Activated CD8-positive, alpha-beta memory T cell treated with anti-CD3 and anti-CD28 coated beads for 36 hours (primary cell): Measurements from ENCODE around the gene KPNA6. TPM values are rescaled to one million over a fixed set of nuclear protein-coding genes. Genes with fewer than 3 reads are reported as not detected.

Source experiments
- CTCF ChIA-PET: fragments of 350-600 bp; sonication (Branson Sonifier 250); formaldehyde crosslinking; loops from one replicate; lab custom pipeline; 2021; ENCODE audit warnings: antibody characterized with exemption; lab: Charles Lee
- POLR2A ChIA-PET: fragments of 350-600 bp; sonication (Branson Sonifier 250); formaldehyde crosslinking; loops from one replicate; lab custom pipeline; 2021; ENCODE audit warnings: antibody characterized with exemption; lab: Charles Lee
- total RNA-seq, 2 experiments: library from RNA; stranded (reverse); gene quantifications; one replicate each; pipeline ENCODE4 v1.2.3, GENCODE V29; 2021

The KPNA6 gene
- total RNA-seq, 2 experiments from 2014 or later: 89.6 to 97.1 TPM

DNA sequence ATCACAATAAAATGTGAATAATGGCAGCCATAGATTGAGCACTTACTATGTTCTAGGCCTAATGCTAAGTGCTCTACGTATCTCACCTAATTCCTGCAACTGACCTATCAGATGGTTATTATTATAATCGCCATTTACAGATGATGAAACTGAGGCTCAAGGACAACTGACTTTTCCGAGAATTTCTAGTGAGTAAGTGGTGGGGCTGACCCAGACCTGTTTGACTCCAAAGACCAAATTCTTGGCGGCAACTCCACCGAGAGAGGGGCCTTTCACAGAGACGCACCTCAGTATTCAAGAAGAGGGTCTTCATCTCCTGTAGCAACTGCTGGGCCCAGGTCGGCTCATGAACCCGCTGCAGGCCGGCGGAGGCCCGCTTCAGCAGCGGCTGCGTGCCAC lies 113.7 kb downstream of the KPNA6 start:
- CTCF ChIA-PET: no interaction called here
- POLR2A ChIA-PET: no interaction called here

DNA sequence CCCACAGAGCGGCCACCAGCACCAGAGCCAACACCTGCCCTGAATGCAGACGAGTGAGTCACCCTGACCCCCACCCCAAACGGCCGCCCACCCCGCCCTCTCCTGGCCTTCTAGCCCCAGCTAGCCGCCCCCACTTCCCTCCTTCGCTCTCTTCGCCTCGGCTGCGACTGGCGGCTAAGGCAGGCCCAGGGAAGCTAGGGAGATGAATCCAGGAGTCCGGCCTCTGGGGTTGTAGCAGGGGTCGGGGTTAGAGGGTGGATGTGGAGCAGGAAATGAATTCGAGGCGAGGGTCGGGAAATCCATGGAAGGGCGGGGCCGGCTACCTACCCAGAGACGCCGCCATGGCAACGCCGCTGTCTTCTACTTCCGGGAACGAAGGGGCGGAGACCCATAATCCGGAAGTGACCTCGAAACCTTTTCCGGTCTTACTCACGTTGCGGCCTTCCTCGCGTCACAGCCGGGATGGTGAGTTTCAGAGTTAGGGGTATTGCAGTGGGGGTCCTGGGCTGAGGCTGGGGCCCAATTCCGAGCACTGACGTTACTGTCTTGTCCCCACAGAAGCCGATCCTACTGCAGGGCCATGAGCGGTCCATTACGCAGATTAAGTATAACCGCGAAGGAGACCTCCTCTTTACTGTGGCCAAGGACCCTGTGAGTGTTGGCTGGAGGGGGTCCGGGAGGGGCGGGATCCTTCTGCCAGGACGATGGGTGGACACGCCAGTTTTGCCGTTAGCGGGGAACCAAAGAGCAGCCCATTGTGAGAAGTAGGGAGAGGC lies 114.3 kb downstream of the KPNA6 start, which contains the start of the genes EIF3I and TMEM234:
EIF3I (plus strand) TSS at position 428 of the 776 bp plus-strand sequence; CDS start at position 463, 35 bp downstream.
TMEM234 (minus strand) TSS at position 374 of the 776 bp plus-strand sequence; CDS start at position 343, 31 bp downstream.
- ChIA-PET CTCF (interaction anchor here (1.8 kb wide), 1 partner anchor 25 kb away, joined by 4 read pairs; the partner anchor contains the start of gene FAM167B), POLR2A (interaction anchor here (1.1 kb wide), 1 partner anchor 17 kb away, joined by 3 read pairs; the partner anchor contains the start of gene IQCC)

DNA sequence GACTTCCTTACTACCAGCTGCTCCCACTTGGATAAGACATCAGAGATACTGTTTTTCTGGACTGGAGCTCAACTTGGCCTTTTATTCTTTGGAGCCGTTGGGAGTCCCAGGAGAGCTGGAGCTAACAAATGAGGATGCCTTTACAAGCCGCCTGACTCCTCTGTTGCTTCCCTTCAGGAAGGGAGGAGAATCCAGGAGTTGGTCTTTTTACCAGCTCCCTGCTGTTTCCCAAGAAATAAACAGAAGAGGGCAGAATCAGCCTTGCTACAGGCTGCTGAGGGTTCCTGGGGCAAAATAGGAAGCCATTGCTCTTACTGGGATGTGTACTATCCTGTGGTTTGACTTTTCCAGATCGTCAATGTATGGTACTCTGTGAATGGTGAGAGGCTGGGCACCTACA lies 115.8 kb downstream of the KPNA6 start:
- ChIA-PET CTCF (interaction anchor here (1.1 to 2.2 kb wide), 3 partner anchors 8 to 27 kb away, joined by 4 to 5 read pairs (median 4); partner anchors contain the start of gene FAM167B), POLR2A (interaction anchor here (1.1 kb wide), 2 partner anchors 18 to 25 kb away, joined by 3 to 7 read pairs; partner anchors contain the start of gene IQCC)

DNA sequence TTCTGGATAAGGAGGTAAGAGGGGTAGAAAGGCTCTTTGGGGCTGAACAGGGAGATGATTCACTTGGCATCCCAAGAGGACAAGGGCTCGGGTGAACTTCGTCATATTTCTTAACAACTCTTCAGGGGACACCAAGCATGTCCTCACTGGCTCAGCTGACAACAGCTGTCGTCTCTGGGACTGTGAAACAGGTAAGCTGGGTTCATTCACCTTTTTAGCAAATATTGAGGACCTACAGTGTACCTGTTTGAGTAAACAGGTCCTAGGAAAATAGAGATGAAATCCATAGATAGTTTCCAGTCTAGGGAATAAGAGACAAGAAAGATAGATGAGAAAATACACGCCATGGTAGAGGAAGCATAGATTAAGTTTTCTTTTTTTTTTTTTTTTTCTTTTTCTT lies 116.4 kb downstream of the KPNA6 start:
- ChIA-PET CTCF (interaction anchor here (1.1 to 2.2 kb wide), 2 partner anchors 9 to 26 kb away, joined by 4 to 5 read pairs; no protein-coding TSS in a partner anchor), POLR2A (interaction anchor here (1.1 kb wide), 1 partner anchor 24 kb away, joined by 7 read pairs; no protein-coding TSS in a partner anchor)

Other genes starting within 250 kb of the KPNA6 start
- 100 to 1,000 TPM; 397 to 398 TPM for gene PTP4A2, start 169.7 kb upstream of the KPNA6 start, total RNA-seq
- 100 to 1,000 TPM; 208 to 212 TPM for gene KHDRBS1, start 94.2 kb upstream of the KPNA6 start, total RNA-seq
- 10 to 100 TPM; 26.5 to 28.4 TPM for gene TMEM39B, start 35.1 kb upstream of the KPNA6 start, total RNA-seq
- 100 to 1,000 TPM; 100 to 103 TPM for gene TXLNA, start 71.6 kb downstream of the KPNA6 start, total RNA-seq
- gene CCDC28B, start 92.5 kb downstream of the KPNA6 start, total RNA-seq: 10 to 100 TPM; 20.6 to 23.3 TPM
- 1 to 10 TPM; 5.8 to 6.3 TPM for gene IQCC, start 97.6 kb downstream of the KPNA6 start, total RNA-seq
- gene DCDC2B, start 101.0 kb downstream of the KPNA6 start, total RNA-seq: under 1 TPM in 1 of 2 experiments, not detected in 1; 0.21 TPM
- gene TMEM234, start 114.3 kb downstream of the KPNA6 start, total RNA-seq: 10 to 100 TPM in 1 of 2 experiments, 1 to 10 TPM in 1; 9.2 to 12.0 TPM
- 100 to 1,000 TPM; 387 to 402 TPM for gene EIF3I, start 114.4 kb downstream of the KPNA6 start, total RNA-seq
- under 1 TPM in 1 of 2 experiments, not detected in 1; 0.40 TPM for gene FAM167B, start 139.2 kb downstream of the KPNA6 start, total RNA-seq
- 100 to 1,000 TPM; 279 to 294 TPM for gene LCK, start 143.2 kb downstream of the KPNA6 start, total RNA-seq
- 100 to 1,000 TPM; 159 to 160 TPM for gene HDAC1, start 184.0 kb downstream of the KPNA6 start, total RNA-seq
- 10 to 100 TPM; 13.0 to 13.4 TPM for gene MARCKSL1, start 228.2 kb downstream of the KPNA6 start, total RNA-seq